WERI-Rb-1 (cell line): ENCODE measurements around the gene NUP107.

Source experiments
- DNase-seq: peaks from one replicate; pipeline ENCODE4 v3.0.0-alpha.2; 2020
- H3K27ac ChIP-seq: fragments of 250-450 bp; sonication (Bioruptor Pico); 2 replicates; pipeline ENCODE4 v1.5.1; 2020; ENCODE audit warnings: mild to moderate bottlenecking, moderate library complexity
- H3K27me3 ChIP-seq: fragments of 250-450 bp; sonication (Bioruptor Pico); 2 replicates; pipeline ENCODE4 v1.5.1; 2021; ENCODE audit warnings: mild to moderate bottlenecking, low read depth, moderate library complexity; ENCODE audit not compliant: insufficient read depth, severe bottlenecking
- H3K36me3 ChIP-seq: fragments of 250-450 bp; sonication (Bioruptor Pico); 2 replicates; pipeline ENCODE4 v1.5.1; 2020; ENCODE audit warnings: mild to moderate bottlenecking, moderate library complexity
- H3K4me3 ChIP-seq: 2 replicates; pipeline ENCODE4 v1.5.1; 2011; ENCODE audit warnings: low read depth, mild to moderate bottlenecking, control low read depth, low read length
- H3K9me3 ChIP-seq: fragments of 250-450 bp; sonication (Bioruptor Pico); 2 replicates; pipeline ENCODE4 v1.5.1; 2021; ENCODE audit warnings: mild to moderate bottlenecking, moderate library complexity; ENCODE audit not compliant: severe bottlenecking
- CTCF ChIP-seq: IDR thresholded peaks from 2 replicates; pipeline ENCODE4 v1.5.1; 2011; ENCODE audit warnings: low read depth, mild to moderate bottlenecking, control low read depth, inconsistent platforms, low read length

Gene NUP107

GRCh38 chr12:68750506-68750905 is 63.7 kb downstream of the NUP107 start:
- no peak for TF ChIP-seq CTCF
- no peaks in the 10 kb centered on the region for H3K9me3 ChIP-seq
- H3K36me3 ChIP-seq, result peaks cover 33% of the 10 kb centered on the region
- no peaks in the 10 kb centered on the region for H3K27me3 ChIP-seq
- no peak overlapping the region for H3K27ac ChIP-seq
- no peak for DNase-seq
- no peak overlapping the region for H3K4me3 ChIP-seq

GRCh38 chr12:68755536-68756243 is 68.9 kb downstream of the NUP107 start:
- H3K4me3 ChIP-seq, result no peak overlapping the region
- H3K9me3 ChIP-seq, result no peaks in the 10 kb centered on the region
- H3K36me3 ChIP-seq, result peaks cover 40% of the 10 kb centered on the region
- no peaks in the 10 kb centered on the region for H3K27me3 ChIP-seq
- TF ChIP-seq CTCF, result no peak
- DNase-seq, result no peak
- H3K27ac ChIP-seq, result no peak overlapping the region

DNA sequence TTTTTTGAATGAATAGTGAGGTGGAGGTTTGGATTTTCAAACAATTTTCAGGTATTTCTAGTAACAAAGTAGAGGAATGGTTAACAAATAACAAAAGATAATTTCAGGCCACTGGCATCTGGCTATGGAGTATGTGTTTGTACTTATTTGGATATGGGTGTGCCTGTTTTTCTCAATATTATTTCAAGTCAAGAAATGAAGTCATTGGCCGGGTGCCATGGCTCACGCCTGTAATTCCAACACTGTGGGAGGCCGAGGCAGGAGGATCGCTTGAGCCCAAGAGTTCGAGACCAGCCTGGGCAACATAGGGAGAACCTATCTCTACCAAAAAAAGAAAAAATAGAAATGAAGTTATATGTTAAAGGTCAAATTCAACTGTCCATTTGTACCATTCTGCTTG is 73.1 kb downstream of the NUP107 start:
- Histone ChIP-seq H3K27ac (no peak overlapping the region), H3K9me3 (no peaks in the 10 kb centered on the region), H3K4me3 (no peak overlapping the region), H3K36me3 (peaks cover 30% of the 10 kb centered on the region), H3K27me3 (no peaks in the 10 kb centered on the region)
- no peak for TF ChIP-seq CTCF
- DNase-seq, result no peak

GRCh38 chr12:68760806-68761441 is 74.1 kb downstream of the NUP107 start:
- peaks cover 21% of the 10 kb centered on the region for H3K36me3 ChIP-seq
- no peak overlapping the region for H3K27ac ChIP-seq
- no peaks in the 10 kb centered on the region for H3K27me3 ChIP-seq
- H3K4me3 ChIP-seq, result no peak overlapping the region
- no peak for TF ChIP-seq CTCF
- DNase-seq, result no peak
- no peaks in the 10 kb centered on the region for H3K9me3 ChIP-seq

GRCh38 chr12:68761442-68761812 is 74.6 kb downstream of the NUP107 start:
- Histone ChIP-seq H3K27ac (no peak overlapping the region), H3K27me3 (no peaks in the 10 kb centered on the region), H3K9me3 (no peaks in the 10 kb centered on the region), H3K36me3 (peaks cover 20% of the 10 kb centered on the region), H3K4me3 (no peak overlapping the region)
- no peak for TF ChIP-seq CTCF
- DNase-seq, result no peak
